ENCODE results near the gene TRIM66. TPM values are rescaled to one million over a fixed set of nuclear protein-coding genes. Genes with fewer than 3 reads are reported as not detected.

Gene TRIM66
- total and polyA plus RNA-seq, 2 experiments from 2014 or later: 1.0 to 3.3 TPM

GRCh38 chr11:8681837-8682302 lies 595 bp downstream of the TRIM66 start (continued):
- TF ChIP-seq ZNF462 (CRISPR knock-in tag; IDR thresholded peaks at IDR 0.05): no peak
- no peak for TF ChIP-seq EZH2 (IDR thresholded peaks at IDR 0.05; ENCODE audit: low read depth, unreplicated experiment)
- TF ChIP-seq ZNF331 (CRISPR knock-in tag; IDR thresholded peaks at IDR 0.05; ENCODE audit: low read depth): no peak
- no peak for TF ChIP-seq NANOG (IDR thresholded peaks at IDR 0.05; ENCODE audit: borderline replicate concordance)
- TF ChIP-seq CREB1 (CRISPR knock-in tag; IDR thresholded peaks at IDR 0.05; ENCODE audit: low read depth): no peak

- Histone ChIP-seq H2AFZ (no peak overlapping the region), H3K36me3 (ENCODE audit: insufficient read depth) (peaks cover 4% of the 10 kb centered on the region), H3K4me3 (no peak overlapping the region), H4K20me1 (replicated peaks; ENCODE audit: insufficient read depth) (0 out of 2 replicates have a peak, but pooled peaks cover 2% of the 10 kb centered on the region), H3K4me2 (no peak overlapping the region), H3K27me3 (ENCODE audit: insufficient read depth) (no peaks in the 10 kb centered on the region), H3K9me2 (ENCODE audit: insufficient read depth) (peaks cover 8% of the 10 kb centered on the region; the same call in 1 of the 2 replicates), H3K27ac (ENCODE audit: low read depth) (no peak overlapping the region), H3F3A (replicated peaks; ENCODE audit: low read depth) (peaks cover 11% of the 10 kb centered on the region), H3K79me2 (replicated peaks; ENCODE audit: insufficient read depth) (peaks cover 21% of the 10 kb centered on the region), H3K4me1 (ENCODE audit: insufficient read depth) (peaks cover 15% of the 10 kb centered on the region)
- Mint-ChIP-seq H3K27me3 (ENCODE audit: insufficient read depth, low read depth, poor library complexity) (peaks cover 11% of the 10 kb centered on the region), H3K4me3 (no peak overlapping the region), H3K36me3 (ENCODE audit: low read depth) (peaks cover 34% of the 10 kb centered on the region), H3K27ac (no peak overlapping the region), H3K4me1 (peaks cover 22% of the 10 kb centered on the region), H3K9me3 (no peaks in the 10 kb centered on the region; the same call in 2 of the 3 replicates)
- no peak for ATAC-seq
- no peak for DNase-seq (ENCODE audit: low spot score)
- no peak for TF ChIP-seq ZNF462 (CRISPR knock-in tag; IDR thresholded peaks at IDR 0.05)
- TF ChIP-seq ZNF114 (CRISPR knock-in tag; IDR thresholded peaks at IDR 0.05): no peak
These were observed 3.5 kb downstream of the TRIM66 start for GRCh38 chr11:8679006-8679405.
